ENCODE data around the gene CMIP.

- TF ChIP-seq L3MBTL2 (conservative IDR thresholded peaks at IDR 0.05) (no peak), FOXA1 (IDR thresholded peaks at IDR 0.05) (no peak), FOXM1 (IDR thresholded peaks at IDR 0.05; ENCODE audit: borderline replicate concordance) (no peak), TARDBP (IDR thresholded peaks at IDR 0.05) (no peak), FOXK2 (IDR thresholded peaks at IDR 0.05) (no peak), ARNT (IDR thresholded peaks at IDR 0.05) (no peak), BHLHE40 (IDR thresholded peaks at IDR 0.05; ENCODE audit: borderline replicate concordance) (no peak), PKNOX1 (IDR thresholded peaks at IDR 0.05) (no peak)
Measured at GRCh38 chr16:81651758-81652718, 207.4 kb downstream of the CMIP start.
